Measurements from ENCODE around the gene IRGQ.
"Not testable (repeated sequence)": the region's sequence is repeated elsewhere in the genome, so short reads cannot be mapped to it uniquely, and the experiment has no call there.

The IRGQ gene

GRCh38 chr19:43624933-43625332, 29.0 kb upstream of the IRGQ start:
- DNase-seq, result no peak

DNA sequence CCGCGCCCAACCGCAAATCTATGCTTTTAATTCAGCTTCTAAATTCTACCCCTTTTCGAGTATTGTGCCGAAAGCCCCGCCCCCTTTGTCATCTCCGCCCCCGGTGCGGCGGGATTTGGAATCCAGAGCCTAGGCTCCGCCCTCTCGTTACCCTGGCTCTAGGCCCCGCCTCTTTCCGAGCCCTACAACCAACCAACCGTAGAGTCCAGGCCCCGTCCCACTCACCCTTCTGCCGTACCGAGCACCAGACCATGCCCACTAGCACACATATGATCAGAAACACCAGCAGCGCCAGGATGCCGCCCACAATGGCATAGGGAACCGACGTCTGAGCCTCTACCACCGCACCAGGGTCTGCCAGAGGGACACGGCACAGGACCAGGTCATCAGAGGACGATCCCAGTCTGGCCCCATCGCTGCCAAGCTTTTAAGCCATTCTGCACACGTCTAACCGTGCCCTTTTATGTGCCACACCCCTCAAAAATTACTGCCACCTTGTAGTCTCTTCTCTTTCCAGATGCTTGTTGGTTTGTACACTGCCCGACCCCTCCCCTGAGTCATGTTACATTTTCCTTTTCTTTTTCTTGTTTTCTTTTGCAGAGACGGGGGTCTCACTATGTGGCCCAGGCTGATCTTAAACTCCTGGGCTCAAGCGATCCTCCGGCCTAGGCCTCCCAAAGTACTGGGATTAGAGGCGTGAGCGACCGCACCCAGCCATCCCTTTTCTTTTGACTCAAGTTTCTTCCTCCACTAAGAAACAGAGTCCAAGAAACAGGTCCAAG, 28.1 kb upstream of the IRGQ start:
- no peak for DNase-seq

- no peak for DNase-seq
These were observed 27.0 kb upstream of the IRGQ start for GRCh38 chr19:43622956-43623355.

DNA sequence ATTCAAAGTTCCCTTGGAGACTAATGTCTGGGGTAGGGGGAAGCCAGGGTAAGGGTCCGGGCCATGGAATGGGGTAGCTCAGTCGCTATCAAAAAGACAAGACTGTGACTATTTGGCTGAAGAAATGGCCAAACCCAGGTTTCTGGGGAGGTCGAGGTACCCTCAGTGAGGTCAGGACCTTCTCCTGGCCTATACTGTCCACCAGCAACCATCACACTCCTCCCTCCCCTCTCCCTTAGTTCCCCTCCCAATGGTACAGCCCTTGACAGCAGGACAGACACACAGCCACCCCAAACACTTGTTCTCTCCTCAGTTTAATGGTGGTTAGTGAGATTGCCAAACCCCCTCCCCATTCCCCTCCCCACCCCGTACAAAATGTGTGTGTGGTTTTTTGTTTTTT, 26.1 kb upstream of the IRGQ start:
- no peak for DNase-seq

GRCh38 chr19:43620061-43621001, 24.4 kb upstream of the IRGQ start:
- no peak for DNase-seq

GRCh38 chr19:43619262-43620060, 23.5 kb upstream of the IRGQ start, which contains the start of gene ZNF428:
Gene ZNF428, minus strand, starts transcription at chr19:43619629. Its CDS starts 5,325 bp downstream, at chr19:43614304.
- DNase-seq, result peak; percentile 83

- no peak for DNase-seq
These were observed 23.0 kb upstream of the IRGQ start for GRCh38 chr19:43618921-43619261.

- DNase-seq, result no peak
These were observed 21.0 kb upstream of the IRGQ start for GRCh38 chr19:43616954-43617353.

DNA sequence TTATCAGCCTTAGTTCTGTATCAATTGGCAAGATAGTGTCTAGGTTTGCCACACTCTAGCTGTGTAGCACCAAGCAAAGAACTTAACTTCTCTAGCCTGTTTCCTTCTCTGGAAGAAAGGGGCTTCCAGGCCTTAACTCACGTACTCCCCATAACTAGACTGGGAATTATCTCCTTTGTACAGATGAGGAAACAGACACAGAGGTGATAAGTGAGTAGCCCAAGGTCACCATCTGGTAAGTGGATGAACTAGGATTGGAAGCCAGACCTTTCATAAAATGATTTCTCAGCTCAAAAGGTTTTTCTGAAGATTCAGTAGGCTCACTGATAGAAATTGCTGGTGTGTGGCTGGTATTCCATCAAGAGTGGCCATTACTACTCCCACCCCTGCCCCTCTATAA, 20.4 kb upstream of the IRGQ start:
- DNase-seq, result no peak

DNA sequence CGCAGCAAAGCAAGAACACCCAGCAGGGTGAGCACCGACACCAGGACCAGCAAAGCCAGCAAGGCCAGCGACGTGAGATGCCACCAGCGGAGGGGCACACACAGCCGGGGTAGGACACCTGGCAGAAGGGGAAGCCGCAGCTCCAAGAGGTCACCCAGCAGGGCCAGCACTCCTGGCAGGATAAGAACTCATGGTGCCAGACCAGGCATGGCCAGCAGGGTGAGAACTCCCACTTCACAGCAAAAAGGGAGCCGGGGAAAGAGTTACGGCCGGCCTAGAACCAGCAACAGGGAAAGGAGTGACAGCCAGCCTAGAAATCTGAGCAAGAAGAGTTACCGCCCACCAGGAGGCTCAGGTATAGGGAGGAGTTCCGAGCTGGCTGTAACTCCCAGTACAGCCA, 16.4 kb upstream of the IRGQ start:
- no peak for DNase-seq

DNA sequence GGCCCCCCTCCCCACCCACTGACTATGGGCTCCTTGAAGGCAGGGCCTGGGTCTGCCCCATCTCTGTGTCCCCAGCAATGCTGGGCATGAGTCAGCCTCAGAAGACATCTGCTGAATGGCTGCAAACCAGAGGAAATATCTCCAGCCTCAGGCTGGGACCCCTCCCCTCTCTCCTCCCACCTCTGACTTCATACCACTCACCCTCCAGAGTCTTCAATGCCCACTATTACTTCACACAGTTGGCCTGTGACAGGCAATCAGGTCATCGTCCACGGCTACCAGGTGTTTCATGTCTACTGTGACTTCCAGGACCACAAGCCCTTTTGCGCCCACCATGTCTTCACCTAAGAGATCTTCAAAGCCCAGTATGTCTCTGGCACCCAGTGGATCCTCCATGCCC, 15.9 kb upstream of the IRGQ start, which contains the start of gene SRRM5:
SRRM5 (plus strand) TSS at position 301 of the 400 bp plus-strand sequence; CDS start at position 335, 34 bp downstream.
- no peak for DNase-seq

DNA sequence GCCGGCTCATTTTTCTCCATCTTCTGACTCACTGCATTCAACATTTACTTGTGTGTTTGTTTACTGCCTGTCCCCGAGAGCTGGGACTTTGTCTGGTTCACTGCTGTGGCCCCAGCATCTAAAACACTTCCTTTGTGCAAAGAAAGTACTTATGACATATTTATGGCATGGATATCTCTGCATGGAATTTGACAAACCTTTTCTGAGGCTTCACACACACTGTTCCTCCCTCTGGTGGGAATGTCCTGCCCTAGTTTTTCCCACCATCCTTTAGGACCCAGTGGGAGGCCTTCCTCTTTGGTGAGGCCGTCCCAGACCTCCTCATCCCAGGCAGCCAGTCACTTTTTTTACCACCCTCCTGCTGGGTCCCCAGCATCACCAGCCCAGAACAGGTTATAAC, 14.6 kb upstream of the IRGQ start:
- no peak for DNase-seq

- DNase-seq, result no peak
These were observed 13.9 kb upstream of the IRGQ start for GRCh38 chr19:43609872-43610271.

DNA sequence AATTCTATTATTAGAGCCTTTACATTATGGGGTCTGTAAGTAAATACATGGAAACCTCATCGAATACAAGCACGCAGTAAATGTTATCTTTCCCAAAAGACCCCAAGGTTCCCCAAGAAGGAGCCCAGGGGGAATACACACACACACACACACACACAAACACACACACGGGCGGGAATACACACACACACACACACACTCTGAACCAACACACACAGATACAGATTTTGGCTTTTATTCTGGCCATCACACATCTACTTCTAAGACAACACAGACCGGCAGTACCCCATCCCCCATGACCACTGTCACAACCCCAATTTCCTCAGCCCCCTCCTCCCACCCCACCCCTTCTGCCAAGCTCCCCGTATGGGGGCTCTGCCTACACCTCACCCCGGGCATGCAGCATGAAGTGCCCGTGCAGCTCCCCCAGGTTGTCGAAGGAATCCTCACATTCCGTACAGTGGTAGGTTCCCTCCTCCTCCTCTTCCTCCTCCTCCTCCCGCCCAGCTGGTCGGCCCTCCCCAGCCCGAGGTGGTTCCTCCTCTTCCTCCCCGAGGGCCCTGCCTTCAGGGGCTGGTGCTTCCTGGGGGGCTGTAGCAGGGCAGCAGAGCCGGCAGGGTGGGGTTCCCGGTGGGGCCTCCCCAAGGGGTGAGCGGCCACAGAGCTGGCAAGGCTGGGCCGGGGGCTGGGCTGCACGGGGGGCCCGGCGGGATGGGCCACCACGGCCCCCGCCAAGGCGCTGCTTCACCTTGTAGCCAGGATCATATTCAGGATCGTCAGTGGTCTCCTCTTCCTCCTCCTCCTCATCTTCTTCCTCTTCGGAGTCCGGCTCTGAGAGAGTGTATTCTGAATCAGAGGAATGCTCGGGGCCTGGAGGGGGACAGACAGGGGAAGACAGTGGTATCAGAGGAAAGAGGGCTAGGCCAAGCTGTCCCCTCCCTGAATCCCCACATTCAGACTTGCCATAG, 11.6 kb upstream of the IRGQ start:
- DNase-seq, result no peak

DNA sequence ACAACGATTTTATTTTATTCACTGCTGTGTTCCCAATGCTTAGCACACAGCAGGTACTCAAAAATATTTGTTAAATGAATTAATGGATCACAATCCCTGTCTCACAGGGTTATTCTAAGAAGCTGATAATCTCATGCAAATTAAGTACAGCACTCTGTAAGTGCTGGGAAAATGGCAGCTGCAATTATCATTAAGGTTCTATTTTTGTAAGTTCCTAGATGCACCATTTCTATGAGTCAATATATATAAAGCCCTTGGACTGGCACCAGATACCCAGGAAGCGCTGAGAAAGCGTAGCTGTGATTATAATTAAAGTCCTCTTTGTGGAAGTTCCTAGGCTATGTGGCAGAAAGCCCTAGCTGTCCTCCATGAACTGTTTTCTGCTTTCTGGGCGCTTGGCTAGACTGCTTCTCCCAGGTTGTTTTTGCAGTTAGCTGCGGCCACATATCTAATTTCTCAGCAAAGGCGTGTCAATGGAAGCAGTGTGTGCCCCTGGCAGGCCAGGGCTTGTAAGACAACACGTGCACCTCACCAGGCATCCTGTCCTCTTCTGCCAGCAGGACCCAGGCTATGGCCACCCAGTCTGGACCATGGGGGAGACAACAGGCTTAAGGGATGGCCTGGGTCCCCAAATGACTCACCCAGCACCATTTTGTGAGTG, 10.8 kb upstream of the IRGQ start:
- DNase-seq, result no peak

DNA sequence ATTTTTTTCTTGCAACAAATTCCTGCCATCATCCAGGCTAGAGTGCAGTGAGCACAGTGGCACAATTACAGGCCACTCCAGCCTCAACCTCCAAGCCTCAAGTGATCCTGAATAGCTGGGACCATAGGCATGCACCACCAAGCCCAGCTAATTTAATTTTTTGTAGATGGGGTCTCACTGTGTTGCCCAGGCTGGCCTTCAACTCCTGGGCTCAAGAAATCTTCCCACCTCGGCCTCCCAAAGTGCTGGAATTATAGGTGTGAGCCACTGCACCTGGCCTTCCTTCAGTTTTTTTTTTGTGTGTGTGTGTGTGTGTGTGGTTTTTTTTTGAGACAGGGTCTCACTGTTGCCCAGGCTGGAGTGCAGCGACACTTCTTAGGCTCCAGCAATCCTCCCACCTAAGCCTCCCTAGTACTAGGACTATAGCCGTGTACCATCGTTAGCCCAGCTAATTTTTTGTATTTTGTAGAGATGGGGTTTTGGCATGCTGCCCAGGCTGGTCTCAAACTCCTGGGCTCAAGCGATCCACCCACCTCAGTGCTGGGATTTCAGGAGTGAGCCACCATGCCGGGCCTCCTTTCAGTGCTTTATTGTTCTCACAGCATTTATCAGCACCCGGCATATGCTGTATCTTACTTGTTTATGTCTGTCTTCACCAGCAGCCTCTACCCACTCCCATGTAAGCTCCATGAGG, 10.1 kb upstream of the IRGQ start:
- no peak for DNase-seq

GRCh38 chr19:43600326-43600725, 4.4 kb upstream of the IRGQ start:
- DNase-seq, result not testable (repeated sequence)

GRCh38 chr19:43599635-43600295, 3.8 kb upstream of the IRGQ start:
- DNase-seq, result no peak

- DNase-seq, result no peak
These were observed 2.7 kb upstream of the IRGQ start for GRCh38 chr19:43598445-43599240.
